Cardiac muscle cell (in vitro differentiated cells and primary cell): ENCODE data around the gene THAP5. TPM values are rescaled to one million over a fixed set of nuclear protein-coding genes. Genes with fewer than 3 reads are reported as not detected.
A peak's percentile ranks its signal among the peaks of the same experiment; 100 is the strongest.

Experiments used
- DNase-seq, 2 donors: peaks; one replicate each; pipeline versions ENCODE4 v3.0.0 to v3.0.0-alpha.2; 2010 to 2017; ENCODE audit warnings: low read depth in 1 of 2, low spot score in 1 of 2
- H3K27ac ChIP-seq: fragments of 200-600 bp; sonication (generic); 2 replicates; pipeline ENCODE4 v1.5.1; 2016
- H3K27me3 ChIP-seq: fragments of 200-600 bp; sonication (generic); 2 replicates; pipeline ENCODE4 v1.6.0; 2016; ENCODE audit warnings: control low read depth
- H3K36me3 ChIP-seq: fragments of 200-600 bp; sonication (generic); 2 replicates; pipeline ENCODE4 v1.5.1; 2016; ENCODE audit warnings: control low read depth
- H3K4me1 ChIP-seq: fragments of 200-600 bp; sonication (generic); 2 replicates; pipeline ENCODE4 v1.8.1; 2017; ENCODE audit warnings: low read depth, mild to moderate bottlenecking, mixed run types
- H3K4me3 ChIP-seq: fragments of 200-600 bp; sonication (generic); 2 replicates; pipeline ENCODE4 v1.5.1; 2016; ENCODE audit warnings: mild to moderate bottlenecking
- H3K9me3 ChIP-seq: fragments of 200-600 bp; sonication (generic); 2 replicates; pipeline ENCODE4 v1.5.1; 2017; ENCODE audit warnings: low read depth, mild to moderate bottlenecking, control low read depth
- polyA plus RNA-seq: library from polyadenylated mRNA; unstranded; fragments of >200 nt; fragmentation: Nextera tagmentation; extraction: Ambion mirVana; gene quantifications from 2 replicates; pipeline ENCODE4 v1.2.1, GENCODE V29; 2016
- total RNA-seq: library from RNA; depleted of rRNA; stranded (reverse); fragments of >200 nt; gene quantifications from 2 replicates; pipeline ENCODE4 v1.2.3, GENCODE V29; 2016
- TF ChIP-seq, protein P1 (sequence below): IDR thresholded peaks from 2 replicates; pipeline ENCODE4 v1.5.1; 2012; ENCODE audit warnings: low read depth, mild to moderate bottlenecking, low read length

The THAP5 gene, protein sequence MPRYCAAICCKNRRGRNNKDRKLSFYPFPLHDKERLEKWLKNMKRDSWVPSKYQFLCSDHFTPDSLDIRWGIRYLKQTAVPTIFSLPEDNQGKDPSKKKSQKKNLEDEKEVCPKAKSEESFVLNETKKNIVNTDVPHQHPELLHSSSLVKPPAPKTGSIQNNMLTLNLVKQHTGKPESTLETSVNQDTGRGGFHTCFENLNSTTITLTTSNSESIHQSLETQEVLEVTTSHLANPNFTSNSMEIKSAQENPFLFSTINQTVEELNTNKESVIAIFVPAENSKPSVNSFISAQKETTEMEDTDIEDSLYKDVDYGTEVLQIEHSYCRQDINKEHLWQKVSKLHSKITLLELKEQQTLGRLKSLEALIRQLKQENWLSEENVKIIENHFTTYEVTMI
- 16.5 and 24.1 TPM in 2 replicates for total RNA-seq
- polyA plus RNA-seq, result 19.9 and 20.2 TPM in 2 replicates

DNA sequence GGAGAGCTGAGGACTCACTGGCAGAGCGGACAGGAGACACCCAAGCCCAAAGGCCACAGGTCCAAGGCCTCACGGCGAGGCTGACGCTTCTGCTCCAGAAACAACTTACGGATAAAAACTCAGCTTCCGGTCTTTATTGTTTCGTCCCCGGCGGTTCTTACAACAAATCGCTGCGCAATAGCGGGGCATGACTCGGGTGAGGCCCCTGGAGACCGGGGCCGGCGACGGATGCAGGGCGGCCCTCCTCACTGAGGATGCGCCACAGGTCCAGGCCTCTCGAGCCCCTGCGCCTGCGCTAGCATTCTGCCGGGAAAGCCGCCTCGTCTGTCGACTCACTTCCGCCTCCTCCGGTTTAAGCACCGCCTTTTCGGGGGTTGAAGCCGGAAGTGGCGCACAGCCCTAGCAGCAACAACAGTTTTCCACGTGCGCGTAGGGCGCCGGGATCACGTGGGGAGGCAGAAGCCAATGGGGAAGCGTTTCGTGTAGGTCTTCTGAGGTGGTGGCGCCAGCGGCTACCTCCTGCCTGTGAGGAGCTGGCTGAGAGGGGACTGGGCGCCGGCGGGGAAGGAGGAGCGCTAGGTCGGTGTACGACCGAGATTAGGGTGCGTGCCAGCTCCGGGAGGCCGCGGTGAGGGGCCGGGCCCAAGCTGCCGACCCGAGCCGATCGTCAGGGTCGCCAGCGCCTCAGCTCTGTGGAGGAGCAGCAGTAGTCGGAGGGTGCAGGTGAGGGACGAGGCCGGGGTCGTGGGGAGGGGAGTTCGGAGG lies at the start of gene THAP5, which contains the start of gene DNAJB9:
Gene THAP5, minus strand, starts transcription at position 326 of the 765 bp plus-strand sequence. Its CDS starts 137 bp downstream, at position 189.
Gene DNAJB9, plus strand, starts transcription at position 494 of the 765 bp plus-strand sequence. CDS start 1,853 bp downstream, outside the sequence.
- Histone ChIP-seq H3K36me3 (peaks cover 25% of the 10 kb centered on the region), H3K27ac (peak within 1 kb of the TSS; percentile 98), H3K9me3 (no peaks in the 10 kb centered on the region), H3K27me3 (no peaks in the 10 kb centered on the region), H3K4me3 (peak within 1 kb of the TSS; percentile 78), H3K4me1 (peaks cover 29% of the 10 kb centered on the region)
- peak; percentile 99 to 100 for DNase-seq
- TF ChIP-seq, protein P1, sequence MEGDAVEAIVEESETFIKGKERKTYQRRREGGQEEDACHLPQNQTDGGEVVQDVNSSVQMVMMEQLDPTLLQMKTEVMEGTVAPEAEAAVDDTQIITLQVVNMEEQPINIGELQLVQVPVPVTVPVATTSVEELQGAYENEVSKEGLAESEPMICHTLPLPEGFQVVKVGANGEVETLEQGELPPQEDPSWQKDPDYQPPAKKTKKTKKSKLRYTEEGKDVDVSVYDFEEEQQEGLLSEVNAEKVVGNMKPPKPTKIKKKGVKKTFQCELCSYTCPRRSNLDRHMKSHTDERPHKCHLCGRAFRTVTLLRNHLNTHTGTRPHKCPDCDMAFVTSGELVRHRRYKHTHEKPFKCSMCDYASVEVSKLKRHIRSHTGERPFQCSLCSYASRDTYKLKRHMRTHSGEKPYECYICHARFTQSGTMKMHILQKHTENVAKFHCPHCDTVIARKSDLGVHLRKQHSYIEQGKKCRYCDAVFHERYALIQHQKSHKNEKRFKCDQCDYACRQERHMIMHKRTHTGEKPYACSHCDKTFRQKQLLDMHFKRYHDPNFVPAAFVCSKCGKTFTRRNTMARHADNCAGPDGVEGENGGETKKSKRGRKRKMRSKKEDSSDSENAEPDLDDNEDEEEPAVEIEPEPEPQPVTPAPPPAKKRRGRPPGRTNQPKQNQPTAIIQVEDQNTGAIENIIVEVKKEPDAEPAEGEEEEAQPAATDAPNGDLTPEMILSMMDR, result no peak

DNA sequence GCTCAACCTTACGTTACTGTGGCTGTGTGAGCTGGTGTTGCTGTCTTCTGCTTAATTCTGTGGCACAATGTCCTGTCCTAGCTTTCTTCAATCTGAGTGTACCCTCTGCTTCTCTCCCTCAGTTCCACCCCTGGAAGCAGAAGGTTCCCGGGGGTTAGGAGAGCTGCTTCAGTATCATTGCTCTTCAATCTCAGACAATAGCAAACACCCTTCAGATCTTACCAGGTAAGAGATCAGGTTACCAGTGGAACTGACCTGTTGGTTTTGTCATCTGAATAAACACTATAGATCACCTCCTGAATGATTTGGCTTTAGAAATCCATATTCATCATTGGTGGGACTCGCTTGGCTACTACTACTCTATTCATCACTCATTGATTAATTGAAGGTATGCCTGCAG lies 48.5 kb upstream of the THAP5 start:
- TF ChIP-seq, protein P1, result no peak
- no peak overlapping the region for H3K27ac ChIP-seq

DNA sequence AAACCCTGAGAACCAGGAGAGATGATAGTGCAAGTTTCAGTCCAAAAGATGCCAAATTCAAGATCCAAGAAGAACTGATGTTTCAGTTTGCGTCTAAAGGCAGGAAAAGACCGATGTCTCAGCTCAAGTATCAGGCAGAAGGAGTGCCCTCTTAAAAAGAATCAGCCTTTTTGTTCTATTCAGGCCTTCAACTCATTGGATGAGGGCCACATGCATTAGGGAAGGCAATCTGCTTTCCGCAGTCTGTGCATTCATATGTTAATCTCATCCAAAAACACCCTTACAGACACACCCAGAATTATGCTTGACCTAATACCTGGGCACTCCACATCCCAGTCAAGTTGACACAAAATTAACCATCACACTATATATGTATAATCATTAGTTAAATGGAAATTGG lies 45.4 kb upstream of the THAP5 start:
- DNase-seq, result no peak
- H3K4me3 ChIP-seq, result no peak overlapping the region
- H3K36me3 ChIP-seq, result no peaks in the 10 kb centered on the region
- H3K4me1 ChIP-seq, result peaks cover 5% of the 10 kb centered on the region
- no peaks in the 10 kb centered on the region for H3K9me3 ChIP-seq
- no peak overlapping the region for H3K27ac ChIP-seq
- TF ChIP-seq, protein P1, result no peak
- H3K27me3 ChIP-seq, result no peaks in the 10 kb centered on the region

More for the DNA sequence above, 48.5 kb upstream of the THAP5 start:
- Histone ChIP-seq H3K9me3 (no peaks in the 10 kb centered on the region), H3K4me1 (no peaks in the 10 kb centered on the region), H3K4me3 (no peak overlapping the region), H3K27me3 (no peaks in the 10 kb centered on the region), H3K36me3 (no peaks in the 10 kb centered on the region)
- DNase-seq, result no peak

DNA sequence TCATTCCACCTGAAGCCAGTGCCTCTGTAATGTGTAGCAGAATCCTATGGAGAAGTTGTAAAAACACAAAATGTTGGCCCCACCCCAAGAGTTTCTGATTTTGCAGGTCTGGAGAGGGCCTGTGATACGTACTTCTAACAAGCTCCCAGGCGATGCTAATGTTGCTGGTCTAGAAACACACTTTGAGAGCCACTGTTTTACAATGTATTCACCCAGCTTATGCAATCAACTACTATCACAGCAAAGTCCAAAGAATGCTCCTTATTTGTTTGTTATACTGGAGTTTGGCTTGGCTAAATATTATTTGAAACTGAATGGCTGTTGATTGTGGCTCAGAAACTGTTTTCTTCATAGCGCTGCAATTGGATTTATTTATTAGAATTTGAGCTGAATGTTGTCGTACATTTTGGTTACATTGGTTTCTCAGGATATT lies 44.5 kb upstream of the THAP5 start:
- H3K27me3 ChIP-seq, result no peaks in the 10 kb centered on the region
- H3K4me3 ChIP-seq, result no peak overlapping the region
- peaks cover 5% of the 10 kb centered on the region for H3K4me1 ChIP-seq
- no peaks in the 10 kb centered on the region for H3K36me3 ChIP-seq
- TF ChIP-seq, protein P1, result no peak
- DNase-seq, result no peak
- no peak overlapping the region for H3K27ac ChIP-seq
- H3K9me3 ChIP-seq, result no peaks in the 10 kb centered on the region

DNA sequence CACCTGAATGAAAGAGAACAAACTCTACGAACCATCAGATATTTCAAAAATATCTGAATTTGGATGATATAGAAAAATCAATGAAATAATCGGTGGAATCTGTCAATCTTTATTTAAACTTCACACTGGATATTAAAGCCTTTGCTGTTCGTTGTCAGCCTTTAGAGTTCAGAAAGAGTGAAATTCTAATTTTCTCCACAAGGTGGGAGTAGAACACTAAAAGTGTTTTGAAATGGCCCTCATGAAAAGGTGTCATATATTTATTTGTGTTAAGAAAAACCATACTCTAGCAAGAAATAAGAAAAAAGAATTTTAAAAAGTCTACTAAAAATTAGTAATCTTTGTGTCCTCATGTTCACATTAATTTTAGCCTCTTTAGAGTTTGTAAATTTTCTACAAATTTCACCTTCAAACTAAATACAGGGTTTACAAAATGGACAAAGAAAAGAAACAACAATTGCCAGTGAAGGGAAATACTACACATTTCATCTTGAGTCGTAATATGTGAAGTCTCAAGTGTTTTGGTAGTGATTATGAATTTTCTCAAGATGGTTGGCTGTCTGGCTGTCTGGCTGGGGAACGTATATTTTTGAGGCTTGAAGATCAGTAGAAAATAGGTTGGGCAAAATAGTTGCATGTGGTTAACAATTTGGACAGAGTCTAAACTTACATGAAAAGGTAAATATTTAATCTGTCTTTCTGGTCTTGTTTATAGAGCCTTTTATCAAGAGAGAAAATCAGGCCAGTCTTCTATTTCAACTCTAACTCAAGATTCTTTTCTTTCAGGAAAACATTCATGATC lies 43.8 kb upstream of the THAP5 start:
- TF ChIP-seq, protein P1, result peak; percentile 60
- no peaks in the 10 kb centered on the region for H3K36me3 ChIP-seq
- peak; percentile 61 to 66 for DNase-seq
- peaks cover 5% of the 10 kb centered on the region for H3K4me1 ChIP-seq
- no peaks in the 10 kb centered on the region for H3K9me3 ChIP-seq
- no peak overlapping the region for H3K4me3 ChIP-seq
- no peak overlapping the region for H3K27ac ChIP-seq
- no peaks in the 10 kb centered on the region for H3K27me3 ChIP-seq
